Astrocyte (in vitro differentiated cells and primary cell): ENCODE results near the gene TAF1L.

Experiments
- CTCF ChIP-seq: IDR thresholded peaks from 2 replicates; pipeline ENCODE4 v1.5.1; 2011; ENCODE audit warnings: low read depth, mild to moderate bottlenecking, inconsistent platforms, low read length, moderate library complexity; ENCODE audit not compliant: insufficient read depth
- EZH2 ChIP-seq: IDR thresholded peaks from 2 replicates; pipeline ENCODE4 v1.6.1; 2012; ENCODE audit warnings: mild to moderate bottlenecking, low read length, inconsistent platforms; ENCODE audit not compliant: insufficient read depth

- TF ChIP-seq CTCF (no peak), EZH2 (no peak)
Observed at GRCh38 chr9:32590898-32591297, 44.6 kb downstream of the TAF1L start.
